Measurements from ENCODE around the gene TAS1R3.

The TAS1R3 gene

DNA sequence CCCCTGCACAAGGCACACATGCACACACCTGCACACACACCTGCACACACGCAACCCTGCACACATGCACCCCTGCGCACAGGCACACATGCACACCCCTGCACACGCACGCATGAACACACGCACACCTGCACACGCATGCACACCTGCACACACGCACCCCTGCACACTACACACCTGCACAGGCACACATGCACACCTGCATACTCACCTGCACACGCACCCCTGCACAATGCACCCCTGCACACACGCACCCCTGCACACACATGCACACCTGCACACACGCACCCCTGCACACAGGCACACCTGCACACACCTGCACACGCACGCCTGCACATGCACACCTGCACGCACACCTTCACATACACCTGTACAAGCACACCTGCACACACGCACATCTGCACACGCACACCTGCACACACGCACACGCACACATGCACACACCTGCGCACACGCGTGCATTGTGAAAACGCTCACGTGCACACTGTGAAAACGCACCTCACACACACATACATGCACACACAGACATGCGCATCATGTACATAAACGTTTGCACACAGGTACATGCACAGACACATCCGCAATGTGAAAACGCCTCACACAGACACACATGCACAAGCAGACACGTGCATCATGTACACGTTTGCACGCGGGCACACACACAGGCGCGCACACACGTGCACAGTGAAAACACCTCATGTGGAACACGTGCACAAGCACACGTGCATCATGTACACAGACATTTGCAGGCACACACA, 9.9 kb downstream of the TAS1R3 start:
- no peak for DNase-seq

DNA sequence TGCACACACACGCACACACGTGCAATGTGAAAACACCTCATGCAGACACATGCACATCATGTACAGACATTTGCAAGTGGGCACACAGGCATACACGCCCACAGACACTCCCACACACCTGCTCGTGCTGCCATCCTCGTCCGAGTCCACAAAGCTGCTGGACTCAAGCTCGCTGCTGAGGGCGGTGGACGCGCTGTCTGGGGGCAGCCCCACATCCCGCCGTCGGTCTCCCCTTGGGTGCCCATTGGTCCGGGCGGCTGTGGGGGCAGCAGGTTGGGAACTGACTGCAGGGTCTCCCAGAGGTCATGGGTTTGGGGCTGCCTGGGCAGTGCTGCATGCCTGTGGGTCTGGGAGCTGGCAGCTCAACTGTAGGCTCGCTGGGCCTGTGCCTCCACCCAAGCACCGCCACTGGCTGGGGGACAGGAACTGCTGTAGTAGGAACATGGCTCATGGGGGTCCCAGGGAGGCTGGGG, 10.5 kb downstream of the TAS1R3 start:
- no peak for DNase-seq

- no peak for DNase-seq
These were observed 11.0 kb downstream of the TAS1R3 start for GRCh38 chr1:1342061-1342562.

DNA sequence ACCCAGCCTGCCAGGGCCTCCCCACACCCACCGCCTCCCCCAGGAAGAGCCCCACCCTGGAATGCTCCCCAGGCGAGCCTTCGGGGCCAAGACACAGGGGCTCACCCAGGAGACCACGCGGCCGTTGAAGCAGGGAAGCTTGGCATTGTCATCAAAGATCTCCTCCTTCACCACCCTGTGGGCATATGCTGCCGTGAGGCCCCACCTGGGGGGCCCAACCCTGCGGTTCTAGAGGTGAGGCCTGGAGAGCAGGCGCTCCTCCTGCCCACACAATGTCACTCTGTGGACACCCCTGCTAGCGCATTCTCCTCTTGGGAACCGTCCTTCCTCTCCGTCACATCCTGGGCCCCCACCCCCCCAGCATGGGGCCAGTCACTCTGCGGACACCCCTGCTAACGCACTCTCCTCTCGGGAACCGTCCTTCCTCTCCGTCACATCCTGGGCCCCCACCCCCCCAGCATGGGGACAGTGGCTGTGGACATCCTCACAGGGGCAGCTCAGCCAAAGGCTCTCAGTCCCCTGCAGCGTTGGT, 11.6 kb downstream of the TAS1R3 start:
- no peak for DNase-seq

- DNase-seq: no peak
These were observed 12.8 kb downstream of the TAS1R3 start for GRCh38 chr1:1343811-1344421.

- DNase-seq: no peak
These were observed 13.7 kb downstream of the TAS1R3 start for GRCh38 chr1:1344655-1345361.

DNA sequence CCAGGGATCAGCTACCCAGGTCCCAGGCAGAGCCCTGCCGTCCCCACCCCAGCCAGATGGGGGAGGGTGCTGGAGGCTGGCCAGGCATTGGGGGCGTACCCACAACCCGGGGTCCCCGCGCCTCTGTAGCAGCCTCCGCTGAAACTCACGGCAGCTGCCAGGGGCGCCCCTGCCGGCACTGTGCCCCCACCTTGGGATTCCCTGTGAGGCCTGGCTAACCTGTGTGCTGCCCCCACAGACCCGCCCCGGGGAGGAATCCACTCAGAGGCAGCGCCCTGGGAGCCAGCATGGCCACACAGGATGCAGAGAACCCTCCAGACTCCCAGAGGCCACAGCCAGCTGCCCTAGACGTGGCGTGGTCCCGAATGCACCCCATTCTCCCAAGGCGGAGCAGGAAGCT, 14.3 kb downstream of the TAS1R3 start:
- DNase-seq: no peak

DNA sequence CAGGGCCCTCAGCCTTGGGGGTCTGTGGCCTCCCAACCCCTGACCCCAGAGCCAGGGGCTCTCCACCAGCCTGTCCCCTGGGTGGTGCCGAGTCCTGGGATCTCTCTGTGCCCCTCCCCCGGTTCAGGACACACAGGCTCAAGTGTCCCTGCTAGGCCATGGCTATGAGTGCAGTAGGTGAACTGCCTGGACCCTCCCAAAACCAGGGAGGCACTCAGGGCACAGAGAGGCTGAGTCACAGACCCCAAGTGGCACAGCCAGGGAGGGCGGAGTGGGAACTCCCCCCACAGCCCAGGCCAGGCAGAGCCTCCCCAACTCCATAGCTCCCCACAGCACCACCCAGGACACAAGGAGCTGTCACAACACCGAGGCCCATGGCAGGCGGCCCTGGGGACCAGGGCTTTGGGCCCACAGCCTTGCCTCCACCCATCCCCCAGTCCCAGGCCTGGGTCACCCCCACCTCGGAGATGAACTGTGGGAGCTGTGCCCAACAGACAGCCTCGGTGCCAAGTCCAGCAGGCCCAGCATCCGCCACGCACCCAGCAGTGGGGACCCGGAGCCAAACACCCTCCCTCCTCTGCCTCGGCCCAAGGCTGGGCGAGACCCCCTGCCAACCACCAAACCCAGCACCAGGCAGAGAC, 14.9 kb downstream of the TAS1R3 start:
- DNase-seq: no peak

- no peak for DNase-seq
These were observed 15.4 kb downstream of the TAS1R3 start for GRCh38 chr1:1346501-1346890.

DNA sequence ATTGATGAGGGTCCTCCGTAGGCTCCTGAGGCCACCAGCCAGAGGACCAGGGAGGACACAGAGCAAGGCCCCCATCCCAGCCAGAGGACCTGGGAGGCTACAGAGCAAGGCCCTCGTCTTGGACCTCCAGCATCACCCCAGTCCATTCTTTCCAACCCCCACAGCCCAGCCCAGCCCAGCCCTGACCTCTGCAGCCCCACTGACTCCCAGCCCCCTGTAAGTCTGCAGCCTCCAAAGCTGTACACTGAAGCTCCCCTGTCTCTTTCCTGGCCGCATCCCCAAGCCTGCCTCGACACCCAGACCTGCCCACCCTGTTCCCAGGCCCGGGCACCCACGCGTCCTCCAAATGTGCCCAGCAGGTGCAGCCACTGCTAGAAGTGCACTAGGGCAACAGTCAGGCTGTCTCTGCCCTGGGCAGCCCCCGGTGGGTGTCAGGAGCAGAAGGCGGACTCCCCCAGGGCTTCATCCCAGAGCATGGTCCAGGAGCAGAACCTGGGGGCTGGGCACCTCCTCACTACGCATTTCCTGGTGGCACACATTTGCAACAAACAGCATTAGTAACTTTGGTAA, 16.0 kb downstream of the TAS1R3 start:
- DNase-seq: no peak

- DNase-seq: no peak
These were observed 16.8 kb downstream of the TAS1R3 start for GRCh38 chr1:1347663-1348419.

DNA sequence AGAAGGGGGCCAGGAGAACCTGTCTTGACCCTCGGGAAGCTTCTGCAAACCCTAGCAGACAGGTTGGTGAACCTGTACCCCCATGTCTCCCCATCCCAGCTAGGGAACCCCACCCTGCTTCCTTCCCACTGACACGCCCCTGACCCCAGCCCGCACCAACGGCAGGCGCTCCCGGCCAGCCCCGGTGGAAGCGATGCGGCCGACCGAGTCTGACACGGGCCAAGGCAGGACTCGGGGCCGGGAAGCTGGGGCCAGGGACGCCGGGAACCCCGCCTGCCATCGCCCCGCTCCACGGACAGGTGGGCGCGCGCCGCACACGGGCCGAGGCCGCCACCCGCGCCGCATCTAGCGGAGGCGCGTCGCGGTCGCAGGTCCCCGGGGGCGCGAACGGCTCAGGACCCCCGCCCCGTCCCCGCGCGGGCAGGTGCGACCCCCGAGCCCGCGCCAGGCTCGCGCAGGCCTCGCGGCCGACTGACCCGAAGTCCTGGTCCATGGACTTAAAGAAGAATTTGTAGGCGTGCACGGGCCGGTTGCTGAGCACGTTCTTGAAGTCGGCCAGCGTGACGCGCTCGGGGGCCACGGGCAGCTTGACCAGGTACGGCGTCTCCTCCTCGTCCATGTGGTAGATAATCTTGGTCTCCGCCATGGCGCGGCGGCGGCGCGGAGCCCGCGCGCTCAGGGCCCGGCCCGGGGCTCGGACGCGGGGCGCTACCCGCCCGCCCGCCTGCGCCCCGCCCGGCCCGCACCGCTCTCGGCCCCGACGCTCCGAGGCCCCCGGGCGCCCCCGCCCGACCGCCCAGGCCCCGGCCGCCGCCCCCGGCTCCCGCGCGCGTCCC, 17.6 kb downstream of the TAS1R3 start:
- no peak for DNase-seq

- DNase-seq: no peak
These were observed 18.4 kb downstream of the TAS1R3 start, which contains the start of gene DVL1 for GRCh38 chr1:1349256-1350012. Gene DVL1 (minus strand): TSS chr1:1349418. CDS start chr1:1349065, 353 bp downstream.

DNA sequence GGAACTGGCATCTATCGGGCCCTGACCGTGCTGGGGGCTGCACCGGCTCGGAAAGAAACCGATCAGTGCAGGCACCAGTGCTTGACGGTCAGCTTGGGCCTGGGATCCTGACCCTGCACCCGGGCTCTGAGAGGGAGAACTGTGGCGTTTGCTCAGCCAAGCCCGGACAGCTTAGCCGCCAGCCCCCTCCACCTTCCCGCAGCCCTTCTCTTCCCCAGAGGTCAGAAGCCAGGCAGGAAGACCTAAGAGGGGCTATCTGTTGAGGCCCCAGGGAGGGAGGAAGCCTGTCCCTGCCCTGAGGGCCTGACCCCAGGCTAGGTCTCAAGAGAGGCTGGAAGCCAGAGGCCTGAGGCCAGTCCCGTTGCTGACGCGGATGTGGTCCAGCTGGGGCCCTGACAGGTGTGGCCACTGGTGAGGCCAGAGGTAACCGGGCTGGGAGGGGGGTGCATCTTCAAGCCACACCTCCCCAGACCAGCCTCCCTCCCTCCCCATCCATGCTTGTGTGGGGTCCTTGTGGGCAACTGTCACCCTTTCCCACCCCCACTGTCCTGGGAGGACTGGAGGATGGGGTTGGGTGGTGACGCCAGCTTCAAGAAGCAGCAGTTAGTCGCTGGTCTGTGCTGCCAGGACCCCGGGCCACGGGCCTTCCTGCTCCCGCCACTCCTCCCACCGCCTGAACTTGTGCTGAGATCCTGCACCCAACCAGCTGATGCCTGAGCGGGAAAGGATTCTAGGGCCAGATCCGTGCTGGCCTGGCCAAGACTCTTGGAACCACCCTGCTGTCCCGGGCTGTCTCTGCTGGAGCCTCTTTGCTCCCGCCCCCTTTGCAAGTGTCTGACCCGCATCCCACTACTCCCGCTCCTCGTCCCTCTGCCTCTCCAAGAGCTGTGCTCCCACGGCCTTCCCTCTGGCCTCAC, 20.7 kb downstream of the TAS1R3 start:
- no peak for DNase-seq

DNA sequence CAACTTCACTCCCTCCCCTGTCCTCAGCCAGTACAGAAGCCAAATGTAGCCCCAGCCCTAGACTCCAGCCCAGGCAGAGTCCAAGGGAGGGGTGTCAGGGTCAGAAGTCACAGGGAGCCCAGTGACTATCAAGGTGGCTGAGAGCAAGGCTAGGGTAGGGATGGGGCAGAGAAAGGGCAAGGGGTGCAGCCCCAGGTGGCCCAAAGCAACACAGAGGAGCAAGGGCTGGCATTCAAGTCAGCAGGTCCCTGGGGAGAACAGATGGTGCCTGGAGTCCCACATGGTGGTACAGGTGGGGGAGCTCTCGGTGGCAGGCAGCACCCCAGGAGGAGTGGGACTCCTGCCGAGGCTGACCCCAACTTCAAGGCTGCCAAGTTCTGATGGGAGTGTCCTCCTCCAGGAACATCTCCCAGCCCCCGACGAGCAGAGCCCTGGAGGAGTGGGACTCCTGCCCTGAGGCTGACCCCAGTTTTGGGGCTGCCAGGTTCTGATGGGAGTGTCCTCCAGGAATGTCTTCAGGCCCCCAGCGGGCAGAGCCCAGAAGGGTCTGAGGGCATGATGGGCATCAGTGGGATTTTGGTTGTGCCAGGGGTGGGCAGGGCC, 21.8 kb downstream of the TAS1R3 start:
- no peak for DNase-seq

DNA sequence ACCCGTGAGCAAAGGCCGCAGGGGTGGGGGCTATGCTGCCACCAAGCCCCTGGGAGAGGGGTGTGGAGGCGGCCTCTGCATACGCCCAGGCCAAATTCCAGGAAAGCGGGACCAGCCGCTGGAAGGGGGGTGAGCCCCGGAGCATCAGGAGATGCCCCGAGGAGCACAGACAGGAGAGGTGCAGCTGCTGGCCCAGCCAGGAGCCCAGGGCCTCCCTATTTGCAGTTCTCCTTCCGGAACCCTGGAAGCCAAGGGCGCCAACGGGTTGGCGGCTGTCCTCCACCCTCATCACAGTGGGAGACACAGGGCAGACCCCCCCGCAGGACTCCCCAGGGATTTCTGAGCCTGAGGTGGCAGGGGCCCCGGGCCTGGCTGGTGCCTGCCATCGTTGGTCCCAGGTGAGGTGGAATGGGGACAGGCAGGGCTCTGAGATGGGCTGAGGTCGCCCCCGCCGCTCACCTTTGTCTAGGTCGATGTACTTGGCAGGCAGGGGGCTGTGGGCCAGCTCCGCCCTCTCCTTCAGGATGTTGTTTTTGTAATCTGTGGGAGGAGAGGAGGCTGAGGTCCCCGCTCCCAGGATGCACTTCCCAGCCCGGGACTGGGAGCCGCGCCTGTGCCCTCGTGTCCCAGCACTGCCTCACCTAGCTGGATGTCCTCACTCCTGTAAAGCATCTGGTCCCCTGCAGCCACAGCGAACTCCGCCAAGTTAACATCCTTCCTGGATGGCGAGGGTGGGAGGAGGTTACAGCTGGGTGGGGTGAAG, 22.5 kb downstream of the TAS1R3 start:
- no peak for DNase-seq
